A549 (cell line): Measurements from ENCODE around the gene ANGPTL5. TPM values are rescaled to one million over a fixed set of nuclear protein-coding genes. Genes with fewer than 3 reads are reported as not detected.

Experiments used
- ATAC-seq, 2 experiments: fragments of 200-7000 bp in 1 of 2; fragments of >200 bp in 1 of 2; cut with Nextera tagmentation in 1 of 2; cut with Tn5 transposase in 1 of 2; 3 replicates each; pipeline versions ENCODE4 v1.8.0 to v1.9.1; 2018 to 2020; ENCODE audit warnings: mild to moderate bottlenecking in 1 of 2, moderate library complexity in 1 of 2
- CTCF ChIA-PET: fragments of 300-600 bp; sonication (Branson Sonifier 250); formaldehyde crosslinking; extraction: SDS; loops from one replicate; lab custom pipeline; 2021; ENCODE audit warnings: antibody characterized with exemption, inconsistent platforms; lab: Yijun Ruan, JAX
- POLR2A ChIA-PET: fragments of 350-600 bp; formaldehyde crosslinking; extraction: SDS; loops from one replicate; lab custom pipeline; 2021; ENCODE audit warnings: antibody characterized with exemption, inconsistent platforms; lab: Yijun Ruan, JAX
- DNase-seq, 2 experiments: peaks; one replicate each; pipeline versions ENCODE4 v3.0.0 to v3.0.0-alpha.2; 2011 to 2016; ENCODE audit warnings: low read depth in 1 of 2, low spot score in 1 of 2
- FAIRE-seq: peaks from 2 replicates; lab custom pipeline; 2011; peaks lifted over from hg19 to GRCh38; lab: Jason Lieb, UNC
- H3K27ac ChIP-seq, 2 experiments: fragments of >200 bp; sonication (Bioruptor Twin); formaldehyde crosslinking; 3 replicates each; pipeline ENCODE4 v1.5.1; 2016 to 2017
- H3K4me1 ChIP-seq: fragments of >200 bp; sonication (Bioruptor Twin); formaldehyde crosslinking; 3 replicates; pipeline ENCODE4 v1.6.1; 2016
- H3K4me2 ChIP-seq: fragments of >200 bp; sonication (Bioruptor Twin); formaldehyde crosslinking; 3 replicates; pipeline ENCODE4 v1.6.1; 2016
- H3K4me3 ChIP-seq: fragments of >200 bp; sonication (Bioruptor Twin); formaldehyde crosslinking; 3 replicates; pipeline ENCODE4 v1.5.1; 2016
- H3K9me3 ChIP-seq: fragments of >200 bp; sonication (Bioruptor Twin); formaldehyde crosslinking; 3 replicates; pipeline ENCODE4 v1.6.1; 2016
- BHLHE40 ChIP-seq: IDR thresholded peaks from 2 replicates; pipeline ENCODE4 v1.6.1; 2012; ENCODE audit warnings: low read depth, low read length, inconsistent platforms
- CBX2 ChIP-seq: fragments of 200-600 bp; sonication (generic); IDR thresholded peaks from 2 replicates; pipeline ENCODE4 v1.6.1; 2016; ENCODE audit warnings: low read depth, mild to moderate bottlenecking, borderline replicate concordance
- CEBPB ChIP-seq, 2 experiments: fragments of >200 bp in 1 of 2; sonication (Bioruptor Twin) in 1 of 2; formaldehyde crosslinking in 1 of 2; IDR thresholded peaks; 2 replicates each; pipeline ENCODE4 v1.6.1; 2012 to 2016
- CHD2 ChIP-seq: fragments of 150-350 bp; IDR thresholded peaks from 2 replicates; pipeline ENCODE4 v1.6.1; 2014; ENCODE audit warnings: low read length; ENCODE audit not compliant: partially characterized antibody
- E2F6 ChIP-seq: IDR thresholded peaks from 2 replicates; pipeline ENCODE4 v1.6.1; 2012; ENCODE audit warnings: low read depth, borderline replicate concordance
- EHF ChIP-seq: fragments of 250-450 bp; sonication (Bioruptor Pico); IDR thresholded peaks from 2 replicates; pipeline ENCODE4 v1.5.0; 2020; ENCODE audit warnings: mild to moderate bottlenecking
- EHMT2 ChIP-seq: fragments of 200-600 bp; sonication (generic); IDR thresholded peaks from 2 replicates; pipeline ENCODE4 v1.6.1; 2016; ENCODE audit warnings: antibody characterized with exemption, low read depth, mild to moderate bottlenecking, moderate library complexity
- EP300 ChIP-seq, 2 experiments: fragments of >200 bp; sonication (Bioruptor Twin); formaldehyde crosslinking; IDR thresholded peaks; 2 replicates in 1 of 2; 3 replicates in 1 of 2; pipeline ENCODE4 v1.6.1; 2016 to 2017
- ESRRA ChIP-seq: fragments of 150-350 bp; IDR thresholded peaks from 2 replicates; pipeline ENCODE4 v1.6.1; 2014; ENCODE audit warnings: mild to moderate bottlenecking, low read length, borderline replicate concordance
- FOSB ChIP-seq: fragments of 250-450 bp; sonication (Bioruptor Pico); IDR thresholded peaks from 2 replicates; pipeline ENCODE4 v1.5.0; 2020; ENCODE audit warnings: mild to moderate bottlenecking, moderate library complexity
- FOSL2 ChIP-seq, 2 experiments: fragments of 450-650 bp in 1 of 2; fragments of >200 bp in 1 of 2; sonication (Bioruptor Twin) in 1 of 2; formaldehyde crosslinking; IDR thresholded peaks; 2 replicates each; pipeline versions ENCODE4 v1.5.0 to v1.6.1; 2016 to 2020; ENCODE audit warnings: mild to moderate bottlenecking in 1 of 2, moderate library complexity in 1 of 2
- GATA3 ChIP-seq: IDR thresholded peaks from 2 replicates; pipeline ENCODE4 v1.6.1; 2012; ENCODE audit warnings: borderline replicate concordance
- HDAC2 ChIP-seq: fragments of 200-600 bp; sonication (generic); IDR thresholded peaks from 2 replicates; pipeline ENCODE4 v1.6.1; 2016
- HOXA7 ChIP-seq: fragments of 250-450 bp; sonication (Bioruptor Pico); IDR thresholded peaks from 2 replicates; pipeline ENCODE4 v1.5.0; 2020; ENCODE audit warnings: mild to moderate bottlenecking, moderate library complexity
- HOXB5 ChIP-seq: fragments of 250-450 bp; sonication (Bioruptor Pico); IDR thresholded peaks from 2 replicates; pipeline ENCODE4 v1.5.0; 2020; ENCODE audit warnings: mild to moderate bottlenecking, moderate library complexity
- JUN ChIP-seq, 2 experiments: fragments of >200 bp; sonication (Bioruptor Twin); formaldehyde crosslinking; IDR thresholded peaks; 2 replicates in 1 of 2; 3 replicates in 1 of 2; pipeline ENCODE4 v1.6.1; 2016 to 2017
- KDM1A ChIP-seq: fragments of 200-600 bp; sonication (generic); IDR thresholded peaks from 2 replicates; pipeline ENCODE4 v1.6.1; 2016; ENCODE audit warnings: low read depth, mild to moderate bottlenecking
- KDM5A ChIP-seq: fragments of 200-600 bp; sonication (generic); IDR thresholded peaks from 2 replicates; pipeline ENCODE4 v1.6.1; 2016; ENCODE audit warnings: antibody characterized with exemption, mild to moderate bottlenecking
- MAFK ChIP-seq: fragments of 450-650 bp; IDR thresholded peaks from 2 replicates; pipeline ENCODE4 v1.6.1; 2014; ENCODE audit not compliant: partially characterized antibody
- MAX ChIP-seq: IDR thresholded peaks from 2 replicates; pipeline ENCODE4 v1.6.1; 2012
- MAZ ChIP-seq: fragments of 150-350 bp; IDR thresholded peaks from 2 replicates; pipeline ENCODE4 v1.6.1; 2014; ENCODE audit warnings: antibody characterized with exemption, low read depth, low read length, borderline replicate concordance
- NFE2L2 ChIP-seq: fragments of 150-350 bp; conservative IDR thresholded peaks from 2 replicates; pipeline ENCODE4 v1.6.1; 2014; ENCODE audit warnings: low read length
- NPAS2 ChIP-seq: fragments of 250-450 bp; sonication (Bioruptor Pico); IDR thresholded peaks from 2 replicates; pipeline ENCODE4 v1.8.0; 2022; ENCODE audit warnings: mild to moderate bottlenecking, moderate library complexity, borderline replicate concordance
- PBX3 ChIP-seq: IDR thresholded peaks from 2 replicates; pipeline ENCODE4 v1.6.1; 2012
- PHF8 ChIP-seq: fragments of 200-600 bp; sonication (generic); IDR thresholded peaks from 2 replicates; pipeline ENCODE4 v1.6.1; 2016; ENCODE audit warnings: low read depth, mild to moderate bottlenecking, antibody characterized with exemption, moderate library complexity, borderline replicate concordance
- POLR2AphosphoS2 ChIP-seq: conservative IDR thresholded peaks from 2 replicates; pipeline ENCODE4 v1.6.1; 2012; ENCODE audit warnings: low read length, improper control_type of control experiment, inconsistent platforms
- RAD21 ChIP-seq, 2 experiments: fragments of >200 bp in 1 of 2; sonication (Bioruptor Twin) in 1 of 2; formaldehyde crosslinking in 1 of 2; IDR thresholded peaks in 1 of 2; conservative IDR thresholded peaks in 1 of 2; 2 replicates in 1 of 2; 3 replicates in 1 of 2; pipeline ENCODE4 v1.6.1; 2012 to 2018; ENCODE audit warnings: inconsistent platforms in 1 of 2
- RARB ChIP-seq: fragments of 250-450 bp; sonication (Bioruptor Pico); IDR thresholded peaks from 2 replicates; pipeline ENCODE4 v1.8.0; 2021; ENCODE audit warnings: mild to moderate bottlenecking, moderate library complexity
- RCOR1 ChIP-seq: fragments of 150-350 bp; IDR thresholded peaks from 2 replicates; pipeline ENCODE4 v1.6.1; 2014; ENCODE audit warnings: antibody characterized with exemption, low read length, low read depth
- SREBF2 ChIP-seq: fragments of 450-650 bp; IDR thresholded peaks from 2 replicates; pipeline ENCODE4 v1.6.1; 2014; ENCODE audit warnings: mild to moderate bottlenecking, moderate library complexity
- TFCP2L1 ChIP-seq: fragments of 250-450 bp; sonication (Bioruptor Pico); IDR thresholded peaks from 2 replicates; pipeline ENCODE4 v1.5.0; 2021; ENCODE audit warnings: mild to moderate bottlenecking
- TP53 ChIP-seq: fragments of 250-450 bp; sonication (Bioruptor Pico); IDR thresholded peaks from 2 replicates; pipeline ENCODE4 v1.5.0; 2021; ENCODE audit warnings: mild to moderate bottlenecking, moderate library complexity
- ZSCAN20 ChIP-seq: fragments of 250-450 bp; sonication (Bioruptor Pico); IDR thresholded peaks from 2 replicates; pipeline ENCODE4 v1.8.0; 2022; ENCODE audit warnings: mild to moderate bottlenecking, moderate library complexity
- WGBS: methylation state at CpG from one replicate; pipeline ENCODE4 v1.1.6; 2017; ENCODE audit errors: missing lambda C conversion rate; 5-methylcytosine and 5-hydroxymethylcytosine counted together
- polyA plus RNA-seq, 4 experiments: library from polyadenylated mRNA; depleted of rRNA in 3 of 4; stranded (reverse); fragments of >200 nt; fragmentation: RNase III in 1 of 4; extraction: RNeasy Plus Mini Kit Qiagen cat#74134 plus additional on column Dnase treatment in 1 of 4; gene quantifications; 2 replicates in 3 of 4; 3 replicates in 1 of 4; pipeline ENCODE4 v1.2.3, GENCODE V29; 2011 to 2017
- TF ChIP-seq, protein P1 (sequence below): fragments of 450-650 bp; IDR thresholded peaks from 2 replicates; pipeline ENCODE4 v1.6.1; 2014; ENCODE audit warnings: antibody characterized with exemption
- TF ChIP-seq, protein P2 (sequence below): fragments of 200-600 bp; sonication (generic); IDR thresholded peaks from 2 replicates; pipeline ENCODE4 v1.6.1; 2016; ENCODE audit warnings: antibody characterized with exemption, mild to moderate bottlenecking, moderate library complexity

The ANGPTL5 gene
- polyA plus RNA-seq, 2 of the 4 experiments (the other 2 are of a cell fraction), result not detected

GRCh38 chr11:101870510-101870909 is 45.8 kb downstream of the ANGPTL5 start (continued):
- TF ChIP-seq FOSL2 (IDR thresholded peaks at IDR 0.05) (peak; percentile 95), FOSL2 (CRISPR knock-in tag; IDR thresholded peaks at IDR 0.05) (peak; percentile 97), GATA3 (peak; percentile 79; the same call in 1 of the 2 replicates), NFE2L2 (no peak), PHF8 (no peak), TP53 (no peak), CHD2 (no peak), CBX2 (no peak), RCOR1 (no peak), EHF (CRISPR knock-in tag) (no peak), BHLHE40 (no peak), ESRRA (no peak), KDM5A (no peak), FOSB (CRISPR knock-in tag) (no peak), CEBPB (IDR thresholded peaks at IDR 0.05) (peak; percentile 88 to 93), HOXB5 (CRISPR knock-in tag) (no peak), TFCP2L1 (CRISPR knock-in tag) (no peak), MAX (peak; percentile 72), KDM1A (no peak), RAD21 (conservative IDR thresholded peaks at IDR 0.05 in 1 of 2, IDR thresholded peaks at IDR 0.05 in 1 of 2) (0 out of 5 replicates have a peak, but pooled peaks of 1 of the 2 experiments have one; percentile 20), E2F6 (no peak), JUN (IDR thresholded peaks at IDR 0.05) (peak in 1 of 2 experiments; percentile 76; a peak in 3 of 5 replicates), EHMT2 (no peak), PBX3 (no peak)
- TF ChIP-seq, protein P1, sequence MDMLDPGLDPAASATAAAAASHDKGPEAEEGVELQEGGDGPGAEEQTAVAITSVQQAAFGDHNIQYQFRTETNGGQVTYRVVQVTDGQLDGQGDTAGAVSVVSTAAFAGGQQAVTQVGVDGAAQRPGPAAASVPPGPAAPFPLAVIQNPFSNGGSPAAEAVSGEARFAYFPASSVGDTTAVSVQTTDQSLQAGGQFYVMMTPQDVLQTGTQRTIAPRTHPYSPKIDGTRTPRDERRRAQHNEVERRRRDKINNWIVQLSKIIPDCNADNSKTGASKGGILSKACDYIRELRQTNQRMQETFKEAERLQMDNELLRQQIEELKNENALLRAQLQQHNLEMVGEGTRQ, result no peak

DNA sequence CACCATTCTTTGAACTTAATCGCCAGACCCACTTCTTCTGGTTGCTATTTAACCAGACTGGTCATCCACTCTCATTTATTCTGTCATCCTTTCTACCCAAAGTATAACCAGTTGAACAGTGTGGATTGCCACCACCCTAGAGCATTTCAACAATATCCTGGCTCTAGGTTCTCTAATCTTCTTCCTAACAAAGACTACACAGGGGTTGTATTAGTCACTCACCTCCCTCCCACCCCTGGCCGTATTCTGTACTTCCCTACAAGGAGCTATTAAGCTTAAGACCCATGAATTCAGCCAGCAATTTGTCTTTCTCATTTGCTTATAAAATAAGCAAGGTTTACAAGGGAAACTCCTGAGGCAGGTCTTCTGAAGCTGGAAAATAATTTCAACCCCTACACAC is 48.4 kb downstream of the ANGPTL5 start:
- FAIRE-seq, result no peak
- CTCF ChIA-PET, result interaction anchor here (1.0 to 9.5 kb wide), 2 partner anchors 11 to 47 kb away, joined by 3 to 87 read pairs; partner anchors contain the start of gene CEP126
- 5% methylated on average over 2 of the region's 2 CpGs for WGBS
- POLR2A ChIA-PET, result interaction anchor here (1.8 kb wide), 1 partner anchor 47 kb away, joined by 8 read pairs; the partner anchor contains the start of gene CEP126
- Histone ChIP-seq H3K27ac (peak overlapping the region; percentile 82 to 86), H3K9me3 (peaks cover 10% of the 10 kb centered on the region; the same call in 2 of the 3 replicates), H3K4me2 (peak overlapping the region; percentile 67), H3K4me1 (peaks cover 56% of the 10 kb centered on the region), H3K4me3 (no peak overlapping the region)
- peak in 1 of 2 experiments; percentile 19 for DNase-seq
- peak in 1 of 2 experiments; percentile 28; a peak in 2 of 6 replicates for ATAC-seq
- TF ChIP-seq MAZ, result no peak
- TF ChIP-seq HOXA7 (CRISPR knock-in tag), result no peak
- TF ChIP-seq, protein P2, sequence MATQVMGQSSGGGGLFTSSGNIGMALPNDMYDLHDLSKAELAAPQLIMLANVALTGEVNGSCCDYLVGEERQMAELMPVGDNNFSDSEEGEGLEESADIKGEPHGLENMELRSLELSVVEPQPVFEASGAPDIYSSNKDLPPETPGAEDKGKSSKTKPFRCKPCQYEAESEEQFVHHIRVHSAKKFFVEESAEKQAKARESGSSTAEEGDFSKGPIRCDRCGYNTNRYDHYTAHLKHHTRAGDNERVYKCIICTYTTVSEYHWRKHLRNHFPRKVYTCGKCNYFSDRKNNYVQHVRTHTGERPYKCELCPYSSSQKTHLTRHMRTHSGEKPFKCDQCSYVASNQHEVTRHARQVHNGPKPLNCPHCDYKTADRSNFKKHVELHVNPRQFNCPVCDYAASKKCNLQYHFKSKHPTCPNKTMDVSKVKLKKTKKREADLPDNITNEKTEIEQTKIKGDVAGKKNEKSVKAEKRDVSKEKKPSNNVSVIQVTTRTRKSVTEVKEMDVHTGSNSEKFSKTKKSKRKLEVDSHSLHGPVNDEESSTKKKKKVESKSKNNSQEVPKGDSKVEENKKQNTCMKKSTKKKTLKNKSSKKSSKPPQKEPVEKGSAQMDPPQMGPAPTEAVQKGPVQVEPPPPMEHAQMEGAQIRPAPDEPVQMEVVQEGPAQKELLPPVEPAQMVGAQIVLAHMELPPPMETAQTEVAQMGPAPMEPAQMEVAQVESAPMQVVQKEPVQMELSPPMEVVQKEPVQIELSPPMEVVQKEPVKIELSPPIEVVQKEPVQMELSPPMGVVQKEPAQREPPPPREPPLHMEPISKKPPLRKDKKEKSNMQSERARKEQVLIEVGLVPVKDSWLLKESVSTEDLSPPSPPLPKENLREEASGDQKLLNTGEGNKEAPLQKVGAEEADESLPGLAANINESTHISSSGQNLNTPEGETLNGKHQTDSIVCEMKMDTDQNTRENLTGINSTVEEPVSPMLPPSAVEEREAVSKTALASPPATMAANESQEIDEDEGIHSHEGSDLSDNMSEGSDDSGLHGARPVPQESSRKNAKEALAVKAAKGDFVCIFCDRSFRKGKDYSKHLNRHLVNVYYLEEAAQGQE, result no peak
- no peak for TF ChIP-seq POLR2AphosphoS2
- TF ChIP-seq JUN (IDR thresholded peaks at IDR 0.05), result no peak
- TF ChIP-seq RARB (CRISPR knock-in tag), result no peak
- no peak for TF ChIP-seq EP300 (IDR thresholded peaks at IDR 0.05)
- TF ChIP-seq ZSCAN20 (CRISPR knock-in tag), result no peak
- TF ChIP-seq HDAC2, result no peak
- no peak for TF ChIP-seq HOXB5 (CRISPR knock-in tag)
- no peak for TF ChIP-seq RAD21 (conservative IDR thresholded peaks at IDR 0.05 in 1 of 2, IDR thresholded peaks at IDR 0.05 in 1 of 2)
- no peak for TF ChIP-seq MAFK
- TF ChIP-seq FOSL2 (IDR thresholded peaks at IDR 0.05), result no peak
- no peak for TF ChIP-seq FOSL2 (CRISPR knock-in tag; IDR thresholded peaks at IDR 0.05)
- no peak for TF ChIP-seq NPAS2
- no peak for TF ChIP-seq NFE2L2
- TF ChIP-seq SREBF2, result no peak
